Prostate gland (tissue), 2 donors: ENCODE data around the gene PARP14.

Source experiments
- CTCF ChIP-seq, 4 experiments: fragments of 200-600 bp in 2 of 4; fragments of 450-650 bp in 2 of 4; sonication (generic) in 2 of 4; IDR thresholded peaks; 1 replicate in 3 of 4; 2 replicates in 1 of 4; pipeline ENCODE4 v1.5.1; 2016 to 2019; ENCODE audit warnings: antibody characterized with exemption in 4 of 4, mild to moderate bottlenecking in 2 of 4, moderate library complexity in 2 of 4
- POLR2A ChIP-seq: fragments of 450-650 bp; IDR thresholded peaks from one replicate; pipeline ENCODE4 v1.6.1; 2016; ENCODE audit warnings: antibody characterized with exemption, mild to moderate bottlenecking

- no peak for TF ChIP-seq CTCF (IDR thresholded peaks at IDR 0.05)
- no peak for TF ChIP-seq POLR2A
These were observed 8.9 kb downstream of the PARP14 start for GRCh38 chr3:122689587-122689986.
